ELR (cell line): ENCODE results near the gene LTK.
"Not testable (repeated sequence)": the region's sequence is repeated elsewhere in the genome, so short reads cannot be mapped to it uniquely, and the experiment has no call there.

Experiments
- DNase-seq: peaks from one replicate; pipeline ENCODE4 v3.0.0-alpha.2; 2015; ENCODE audit warnings: low read depth

The LTK gene

GRCh38 chr15:41474941-41475340 lies 38.7 kb downstream of the LTK start:
- no peak for DNase-seq

DNA sequence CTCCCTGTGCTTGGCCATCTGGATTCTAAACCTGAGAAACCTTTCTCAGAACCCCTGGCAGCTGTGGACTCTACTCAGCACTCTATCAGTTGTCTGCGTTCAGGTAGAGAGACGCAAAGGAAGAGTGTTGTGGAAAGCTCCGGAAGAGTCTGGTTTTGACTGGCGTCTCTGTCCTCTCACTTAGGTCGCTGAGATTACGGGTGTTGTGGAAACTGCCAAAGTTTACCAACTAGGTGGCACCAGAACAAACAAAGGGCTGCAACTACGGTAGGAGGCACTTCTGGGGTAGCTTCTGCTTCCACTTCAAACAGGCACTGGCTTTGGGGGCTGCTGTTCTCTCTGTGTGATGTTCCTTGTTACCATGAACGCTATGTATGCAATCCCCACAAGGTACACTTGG lies 39.2 kb downstream of the LTK start:
- DNase-seq: no peak

DNA sequence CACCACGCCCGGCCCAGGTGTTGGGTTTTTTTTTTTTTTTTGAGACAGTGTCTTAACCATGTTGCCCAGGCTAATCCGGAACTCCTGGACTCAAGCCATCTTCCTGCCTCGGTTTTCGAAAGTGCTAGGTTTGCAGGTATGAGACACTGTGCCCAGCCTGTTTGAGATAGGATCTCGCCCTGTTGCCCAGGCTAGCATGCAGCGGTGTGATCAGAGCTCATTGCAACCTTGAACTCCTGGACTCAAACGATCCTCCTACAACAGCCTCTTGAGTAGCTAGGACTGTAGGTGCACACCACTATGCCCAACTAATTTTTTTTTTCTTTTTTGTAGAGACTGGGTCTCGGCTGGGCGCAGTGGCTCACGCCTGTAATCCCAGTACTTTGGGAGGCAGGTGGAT lies 40.2 kb downstream of the LTK start:
- DNase-seq: no peak

DNA sequence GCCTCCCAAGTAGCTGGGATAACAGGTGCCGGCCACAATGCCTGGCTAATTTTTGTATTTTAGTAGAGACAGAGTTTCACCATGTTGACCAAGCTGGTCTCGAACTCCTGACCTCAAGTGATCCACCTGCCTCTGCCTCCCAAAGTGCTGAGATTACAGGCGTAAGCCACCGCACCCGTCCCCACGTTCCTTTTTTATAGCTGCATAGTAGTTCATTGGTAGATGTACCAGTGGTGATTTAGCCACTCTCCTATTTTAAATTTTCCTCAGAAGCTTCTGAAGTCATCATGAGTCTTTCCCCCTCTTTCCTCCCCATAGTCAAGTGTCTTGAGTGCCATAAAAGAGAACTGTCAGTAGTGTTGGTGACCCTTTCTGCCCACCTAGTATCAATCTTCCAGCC lies 44.0 kb downstream of the LTK start:
- not testable (repeated sequence) for DNase-seq

- no peak for DNase-seq
Observed at GRCh38 chr15:41466711-41467110, 46.9 kb downstream of the LTK start.

- DNase-seq: peak; percentile 70
Observed at GRCh38 chr15:41465822-41466421, 47.7 kb downstream of the LTK start.

- DNase-seq: no peak
Observed at GRCh38 chr15:41464889-41465580, 48.6 kb downstream of the LTK start.

- DNase-seq: no peak
Observed at GRCh38 chr15:41462084-41462795, 51.4 kb downstream of the LTK start.
